Upper lobe of left lung (tissue), 4 donors: ENCODE data around the gene STK16.

ENCODE experiments used
- CTCF ChIP-seq, 6 experiments: fragments of 450-650 bp in 4 of 6; fragments of 200-600 bp in 2 of 6; sonication (generic) in 2 of 6; IDR thresholded peaks; one replicate each; pipeline ENCODE4 v1.5.1; 2016 to 2019; ENCODE audit warnings: antibody characterized with exemption in 6 of 6
- EP300 ChIP-seq, 4 donors: sonication (generic); formaldehyde crosslinking; IDR thresholded peaks; one replicate each; pipeline ENCODE4 v1.5.1; 2017; ENCODE audit warnings: antibody characterized with exemption in 4 of 4, control low read depth in 2 of 4
- POLR2A ChIP-seq, 4 donors: fragments of 450-650 bp; IDR thresholded peaks; one replicate each; pipeline ENCODE4 v1.5.1; 2016 to 2017; ENCODE audit warnings: antibody characterized with exemption in 4 of 4, mild to moderate bottlenecking in 2 of 4

GRCh38 chr2:219251656-219252055 is 6.4 kb downstream of the STK16 start:
- TF ChIP-seq CTCF (IDR thresholded peaks at IDR 0.05) (no peak), EP300 (IDR thresholded peaks at IDR 0.05) (no peak), POLR2A (IDR thresholded peaks at IDR 0.05) (no peak)
